Cardiac fibroblast (primary cell): ENCODE data around the gene PDCD10.

ENCODE experiments used
- DNase-seq, 2 donors: peaks; one replicate each; pipeline versions ENCODE4 v3.0.0 to v3.0.0-alpha.2; 2010; ENCODE audit warnings: low read depth in 2 of 2
- H3K4me3 ChIP-seq, 2 donors: replicated peaks in 1 of 2; 1 replicate in 1 of 2; 2 replicates in 1 of 2; pipeline ENCODE4 v1.5.1; 2011; ENCODE audit warnings: low read depth in 2 of 2, low read length in 2 of 2, mild to moderate bottlenecking in 2 of 2, moderate library complexity in 1 of 2
- CTCF ChIP-seq: IDR thresholded peaks from one replicate; pipeline ENCODE4 v1.5.1; 2011; ENCODE audit warnings: low read depth, mild to moderate bottlenecking, low read length, inconsistent platforms

Gene PDCD10

GRCh38 chr3:167691366-167691765 is 43.3 kb downstream of the PDCD10 start:
- TF ChIP-seq CTCF: no peak
- no peak for DNase-seq
- H3K4me3 ChIP-seq: no peak overlapping the region

DNA sequence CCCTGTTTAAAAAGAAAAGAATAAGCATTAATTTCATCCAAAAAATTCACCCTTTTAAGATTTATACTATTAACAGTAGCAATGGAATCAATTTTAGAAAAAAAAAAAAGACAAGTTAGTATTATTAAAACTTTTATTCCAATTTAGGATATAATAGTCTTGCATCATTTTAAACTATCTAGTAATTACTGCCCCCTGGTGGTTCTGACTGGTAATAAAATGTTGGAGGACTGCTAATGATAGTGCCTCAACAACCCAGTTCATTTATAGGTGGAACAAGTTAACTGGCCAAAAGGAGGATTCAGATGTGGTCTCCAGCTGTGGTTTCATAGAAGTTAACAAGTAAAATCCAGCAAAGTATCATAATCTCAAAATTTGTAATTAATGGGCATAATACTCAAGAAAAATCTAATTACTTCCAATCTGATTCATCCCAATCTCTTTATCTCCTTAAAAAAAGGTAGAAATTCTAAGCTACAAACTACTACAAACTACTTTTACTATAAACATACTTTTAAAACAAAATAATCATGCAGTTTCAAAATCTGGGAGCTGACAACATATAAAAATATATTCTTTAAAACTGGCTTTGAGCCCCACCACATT is 50.2 kb downstream of the PDCD10 start:
- TF ChIP-seq CTCF: peak; percentile 37
- peak; percentile 73 to 81 for DNase-seq
- H3K4me3 ChIP-seq: no peak overlapping the region

GRCh38 chr3:167679526-167679925 is 55.2 kb downstream of the PDCD10 start:
- no peak overlapping the region for H3K4me3 ChIP-seq
- no peak for DNase-seq
- TF ChIP-seq CTCF: no peak

GRCh38 chr3:167675848-167676247 is 58.8 kb downstream of the PDCD10 start:
- no peak for DNase-seq
- no peak for TF ChIP-seq CTCF
- H3K4me3 ChIP-seq: no peak overlapping the region

GRCh38 chr3:167673221-167673620 is 61.5 kb downstream of the PDCD10 start:
- no peak for TF ChIP-seq CTCF
- DNase-seq: no peak
- H3K4me3 ChIP-seq: no peak overlapping the region

DNA sequence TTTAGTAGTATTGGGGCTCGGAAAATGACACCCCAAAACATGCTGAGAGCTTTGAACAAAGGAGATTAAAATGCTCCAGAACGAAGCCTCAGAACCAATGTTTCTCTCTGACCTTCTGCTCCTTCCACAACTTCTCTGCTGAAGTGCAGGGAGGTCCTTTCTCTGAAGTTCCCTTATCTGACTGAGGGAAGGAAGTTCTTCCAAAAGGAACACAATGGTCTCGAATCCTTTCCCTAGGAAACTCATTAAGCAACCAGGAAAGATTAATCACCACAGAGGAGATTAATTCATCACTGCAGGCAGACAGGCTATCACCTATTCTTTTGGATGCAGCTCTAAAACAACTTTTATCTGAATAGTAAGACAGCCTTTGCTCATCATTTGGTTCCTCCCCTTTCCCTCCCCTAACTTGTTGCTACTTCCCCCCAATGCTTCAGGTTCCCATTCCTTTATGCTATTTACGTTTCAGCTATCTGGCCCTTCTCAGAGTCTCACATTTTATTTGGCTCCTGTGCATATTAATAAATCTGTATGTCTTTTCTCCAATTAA is 62.7 kb downstream of the PDCD10 start:
- TF ChIP-seq CTCF: no peak
- no peak overlapping the region for H3K4me3 ChIP-seq
- DNase-seq: peak in 1 of 2 donors; percentile 14

GRCh38 chr3:167669699-167670098 is 65.0 kb downstream of the PDCD10 start:
- H3K4me3 ChIP-seq: no peak overlapping the region
- no peak for DNase-seq
- no peak for TF ChIP-seq CTCF
